Left forelimb (tissue), 1 donor: ENCODE data around the gene MLPH.

Experiments
- DNase-seq: peaks from one replicate; pipeline ENCODE4 v3.0.0-alpha.2; 2018; ENCODE audit warnings: low spot score

Gene MLPH

DNA sequence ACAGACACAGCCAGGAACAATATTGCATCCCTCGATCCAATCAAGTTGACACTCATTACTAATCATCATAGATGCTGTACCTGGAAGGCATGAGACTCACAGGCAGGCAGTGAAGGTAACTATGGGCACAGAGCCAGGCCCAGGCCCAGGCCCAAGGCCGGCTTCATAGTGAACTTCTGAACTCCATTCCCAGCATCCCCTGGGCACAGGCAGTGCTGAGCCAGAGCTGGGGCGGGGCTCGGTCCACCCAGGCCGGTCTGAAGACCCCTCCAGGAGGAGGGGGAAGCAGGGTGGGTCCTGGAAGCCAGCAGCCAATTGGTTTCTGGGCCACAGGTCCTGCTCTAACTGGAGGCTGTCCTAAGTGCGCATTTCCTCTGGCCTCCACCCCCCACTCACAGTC, 37.6 kb downstream of the MLPH start:
- DNase-seq = no peak

DNA sequence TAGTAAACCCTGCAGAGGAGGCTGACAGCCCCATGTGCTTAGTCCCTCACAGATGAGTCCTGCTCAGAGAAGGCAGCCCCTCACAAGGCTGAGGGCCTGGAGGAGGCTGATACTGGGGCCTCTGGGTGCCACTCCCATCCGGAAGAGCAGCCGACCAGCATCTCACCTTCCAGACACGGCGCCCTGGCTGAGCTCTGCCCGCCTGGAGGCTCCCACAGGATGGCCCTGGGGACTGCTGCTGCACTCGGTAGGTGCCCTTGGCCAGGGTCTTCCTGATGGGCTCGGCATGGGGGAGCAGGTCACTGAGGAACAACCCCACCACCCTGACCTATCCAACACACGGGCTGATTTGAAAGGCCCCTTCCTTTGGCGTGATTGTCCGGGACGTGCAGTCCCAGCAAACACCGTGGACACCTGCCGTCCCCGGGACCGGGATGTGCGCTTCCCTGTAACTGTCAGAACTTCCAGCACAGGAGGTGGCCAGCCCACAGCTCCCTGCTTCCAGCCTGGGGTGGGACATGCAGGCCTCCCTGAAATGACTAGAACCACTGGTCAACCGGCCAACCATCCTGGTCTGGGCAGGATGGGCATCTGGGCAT, 38.6 kb downstream of the MLPH start:
- DNase-seq = no peak

DNA sequence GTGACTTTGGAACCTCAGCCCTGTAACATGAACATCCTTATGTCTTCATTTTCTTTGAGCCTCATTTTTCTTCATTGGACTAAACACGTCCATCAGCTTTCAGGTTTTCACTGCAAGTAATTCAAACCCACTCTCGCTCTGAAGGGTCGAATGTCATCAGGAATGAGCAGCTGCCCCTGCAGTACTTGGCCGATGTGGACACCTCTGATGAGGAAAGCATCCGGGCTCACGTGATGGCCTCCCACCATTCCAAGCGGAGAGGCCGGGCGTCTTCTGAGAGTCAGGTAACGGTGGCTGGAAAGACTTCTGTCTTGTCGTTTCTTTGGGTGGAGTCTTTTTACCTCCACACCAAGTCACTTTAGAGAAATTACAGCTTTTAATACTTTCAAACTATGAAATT, 40.2 kb downstream of the MLPH start:
- DNase-seq = no peak

DNA sequence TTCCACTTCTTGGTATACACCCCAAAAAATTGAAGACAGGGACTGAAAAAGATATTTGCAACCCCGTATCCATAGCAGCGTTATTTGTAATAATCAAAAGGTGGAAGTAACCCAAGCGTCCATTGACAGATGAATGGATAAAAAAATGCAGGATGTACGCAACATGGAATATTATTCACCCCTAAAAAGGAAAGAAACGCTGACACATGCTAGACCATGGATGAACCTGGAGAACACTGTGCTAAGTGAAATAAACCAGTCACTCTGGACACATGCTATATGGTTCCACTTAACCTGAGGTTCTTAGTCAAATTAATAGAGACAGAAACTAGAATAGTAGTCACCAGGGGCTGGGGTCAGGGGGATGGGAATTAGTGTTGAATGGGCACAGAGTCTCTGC, 40.7 kb downstream of the MLPH start:
- no peak for DNase-seq

DNA sequence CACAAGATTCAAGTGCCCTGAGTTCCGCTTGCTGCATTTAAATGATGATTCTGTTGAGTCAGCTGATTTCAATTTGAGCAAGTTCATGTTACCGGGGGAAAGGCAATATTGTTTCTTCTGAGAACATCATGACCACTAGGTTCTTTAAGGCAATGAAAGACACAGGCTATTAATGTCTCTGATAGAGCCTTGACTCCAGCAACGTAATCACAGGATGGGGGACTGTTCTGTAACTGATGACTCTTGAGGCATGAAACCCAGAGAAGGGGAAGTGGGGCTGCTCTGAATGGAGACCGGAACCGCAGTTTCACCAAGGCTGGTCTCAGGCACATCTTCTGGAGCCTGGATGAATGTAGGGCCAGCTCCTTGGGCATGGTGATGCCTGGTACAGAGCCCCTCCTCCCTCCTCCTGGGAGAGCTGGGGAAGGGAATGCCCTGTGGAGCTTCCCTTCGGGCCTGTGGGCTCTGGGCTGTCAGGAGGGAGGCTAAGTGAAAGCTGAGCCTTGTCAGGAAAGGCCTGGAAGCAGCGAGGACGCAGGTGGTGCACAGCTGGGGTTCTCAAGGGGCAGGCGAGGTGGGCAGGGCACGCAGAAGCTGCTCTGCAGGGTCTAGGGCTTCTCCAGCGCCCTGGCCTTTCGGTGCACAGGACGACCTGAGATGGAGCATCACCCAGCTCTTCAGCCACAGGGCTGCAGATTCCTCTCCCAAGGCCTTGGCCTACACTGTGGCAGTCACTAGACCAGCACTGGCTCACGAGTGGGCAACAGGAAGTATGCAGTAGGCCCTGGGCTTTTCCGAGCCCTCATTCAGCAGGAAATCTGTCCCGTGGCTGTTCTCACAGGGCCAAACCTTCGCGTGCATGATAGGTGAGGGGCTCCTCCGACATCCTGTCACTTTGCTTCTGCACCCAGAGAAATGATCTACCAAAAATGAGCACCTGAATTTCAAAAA, 42.7 kb downstream of the MLPH start:
- no peak for DNase-seq

DNA sequence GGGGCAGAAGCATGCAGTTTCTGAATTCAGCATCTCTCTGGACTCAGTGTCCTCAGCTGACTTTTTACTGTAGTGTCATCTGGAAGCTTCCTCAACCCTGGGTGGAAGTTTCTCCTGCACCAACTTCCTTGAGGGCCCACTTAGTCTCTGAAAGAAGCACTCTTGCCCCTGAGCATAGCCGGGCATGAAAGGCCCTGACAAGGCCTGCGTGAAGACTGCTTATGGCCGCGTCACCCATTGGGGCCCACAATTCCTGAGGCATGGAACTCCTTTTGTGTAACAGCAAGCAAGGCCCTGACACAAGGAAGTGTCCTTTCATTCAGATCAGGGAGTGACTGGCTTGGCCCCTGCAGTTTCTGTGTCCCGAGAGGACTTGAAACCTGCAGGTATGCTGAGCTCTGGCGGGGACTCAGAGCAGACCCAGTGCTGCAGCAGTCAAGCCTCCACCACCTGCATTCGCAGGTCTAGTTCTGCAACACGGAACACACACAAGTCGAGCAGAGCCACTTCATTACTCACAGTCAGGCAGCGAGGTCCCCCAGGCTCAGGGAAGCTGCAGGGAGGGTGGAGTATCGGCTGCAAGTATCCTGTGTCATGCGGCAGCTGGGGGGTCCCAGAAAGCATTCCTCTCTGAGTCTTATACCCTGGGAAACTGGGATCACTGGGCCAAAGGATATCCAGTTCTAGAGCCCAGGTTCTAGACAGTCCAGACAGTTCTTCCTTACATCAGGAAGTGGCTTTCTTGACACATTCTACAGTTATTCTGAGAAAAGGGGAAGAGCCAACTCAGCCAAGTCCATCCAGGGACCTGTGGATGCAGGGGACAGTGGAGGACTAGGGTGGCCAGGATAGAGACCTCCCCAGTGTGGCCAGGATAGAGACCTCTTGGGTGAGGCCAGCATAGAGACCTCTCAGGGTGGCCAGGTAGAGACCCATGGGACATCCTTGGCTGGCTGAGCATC, 43.7 kb downstream of the MLPH start:
- DNase-seq = no peak

DNA sequence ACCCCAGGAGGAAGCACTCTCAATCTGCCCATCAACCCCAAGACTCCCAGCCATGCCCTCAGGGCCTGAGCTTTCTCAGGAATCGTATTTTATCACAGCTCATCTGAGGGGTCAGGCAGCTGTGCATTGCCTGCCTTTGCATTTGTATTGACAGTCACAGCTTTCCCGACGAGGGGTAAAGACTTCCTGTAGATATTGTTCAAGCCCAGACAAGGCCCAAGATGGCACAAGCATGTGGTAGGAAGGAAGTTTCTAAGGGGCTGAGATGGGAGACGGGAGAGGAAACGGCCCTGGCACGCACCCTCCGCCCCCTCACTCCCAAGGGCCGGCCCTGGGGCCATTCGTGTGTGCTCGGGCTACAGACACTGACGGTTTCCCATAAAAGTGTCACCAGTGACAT, 45.1 kb downstream of the MLPH start:
- DNase-seq = no peak

DNA sequence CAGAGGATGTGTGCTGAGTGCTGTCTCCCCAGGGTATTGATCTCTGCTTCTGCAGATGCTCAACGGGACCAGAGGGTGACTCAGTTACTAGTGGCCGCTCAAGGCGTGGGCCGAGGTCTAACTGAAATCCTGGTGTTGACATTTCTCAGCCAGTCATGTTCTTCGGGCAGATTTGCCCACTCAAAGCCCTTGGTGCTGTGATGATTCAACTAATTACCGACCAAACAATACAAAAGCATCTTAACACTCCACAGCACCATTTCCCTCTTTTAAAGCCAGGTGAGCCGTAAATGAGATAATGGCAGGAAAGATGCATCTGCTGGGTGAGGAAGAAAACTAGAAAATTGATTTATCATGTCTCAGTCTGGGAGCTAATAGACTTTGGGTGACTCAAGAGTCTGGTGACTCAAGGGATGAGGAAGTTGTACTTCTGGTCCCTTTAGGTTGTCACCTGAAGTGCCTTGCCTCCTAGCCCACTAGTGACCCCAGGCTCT, 46.7 kb downstream of the MLPH start:
- no peak for DNase-seq

DNA sequence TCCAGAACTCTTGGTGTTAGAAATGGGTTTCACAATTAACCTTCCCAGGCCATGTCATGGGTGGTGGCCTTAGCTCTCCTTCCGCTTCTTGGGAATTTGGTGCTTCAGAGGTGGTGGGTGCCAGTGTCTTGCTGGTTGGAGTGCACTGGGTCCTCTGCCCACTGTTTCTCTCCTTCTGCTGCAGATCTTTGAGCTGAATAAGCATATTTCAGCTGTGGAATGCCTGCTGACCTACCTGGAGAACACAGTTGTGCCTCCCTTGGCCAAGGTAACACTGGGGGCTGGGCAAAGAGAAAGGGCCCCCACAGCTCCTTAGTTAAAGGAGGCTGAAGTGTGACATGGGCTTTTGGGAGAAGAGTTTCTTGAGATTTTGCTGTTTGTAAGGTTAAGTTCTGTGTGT, 47.3 kb downstream of the MLPH start:
- DNase-seq = no peak

DNA sequence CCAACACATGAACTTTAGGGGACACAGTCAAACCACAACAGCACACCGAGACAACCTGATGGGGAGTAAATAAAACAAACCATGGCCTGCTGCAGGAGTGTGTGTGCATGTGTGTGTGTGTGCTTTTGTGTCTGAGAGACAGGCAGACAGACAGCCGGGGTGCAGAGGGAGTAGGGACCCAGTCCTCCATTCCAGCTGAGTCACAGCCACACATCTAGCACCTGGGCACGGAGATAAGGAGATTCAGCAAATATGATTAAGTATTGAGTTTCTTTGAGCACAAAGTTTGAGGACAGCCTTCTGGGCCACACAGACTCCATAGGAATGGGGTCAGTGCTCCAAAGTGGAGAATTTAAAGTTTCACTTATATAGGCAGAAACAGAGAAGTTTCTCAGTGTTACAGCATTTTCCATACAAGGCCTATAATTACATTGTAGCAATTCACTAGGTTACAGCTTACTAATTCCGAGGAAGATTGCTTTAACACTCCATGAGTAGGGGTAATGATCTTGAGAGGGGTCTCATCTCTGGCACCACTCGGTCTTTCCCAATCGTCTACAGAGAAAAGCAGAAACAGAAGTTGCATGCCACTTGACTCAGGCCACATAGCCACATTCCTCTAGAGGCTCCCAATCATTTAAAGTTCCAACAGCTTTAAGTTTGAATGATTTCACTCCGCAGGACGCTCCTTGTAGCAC, 48.5 kb downstream of the MLPH start:
- DNase-seq = no peak

DNA sequence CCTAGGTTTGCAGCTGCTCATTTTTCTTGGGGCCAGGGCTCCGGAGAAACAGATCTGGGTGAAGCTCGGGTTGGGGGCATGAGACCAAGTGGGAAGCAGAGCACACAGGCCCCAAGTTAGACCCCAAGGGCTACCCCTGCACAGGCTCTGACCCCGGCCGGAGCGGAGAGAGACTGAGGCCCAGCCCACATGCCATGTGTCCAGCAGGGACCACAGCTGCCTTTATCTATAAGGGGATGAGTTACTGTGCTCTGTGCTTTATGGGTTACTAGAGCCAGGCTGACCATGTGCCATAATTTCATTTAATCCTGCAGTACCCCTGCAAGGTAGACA, 49.0 kb downstream of the MLPH start:
- no peak for DNase-seq

DNA sequence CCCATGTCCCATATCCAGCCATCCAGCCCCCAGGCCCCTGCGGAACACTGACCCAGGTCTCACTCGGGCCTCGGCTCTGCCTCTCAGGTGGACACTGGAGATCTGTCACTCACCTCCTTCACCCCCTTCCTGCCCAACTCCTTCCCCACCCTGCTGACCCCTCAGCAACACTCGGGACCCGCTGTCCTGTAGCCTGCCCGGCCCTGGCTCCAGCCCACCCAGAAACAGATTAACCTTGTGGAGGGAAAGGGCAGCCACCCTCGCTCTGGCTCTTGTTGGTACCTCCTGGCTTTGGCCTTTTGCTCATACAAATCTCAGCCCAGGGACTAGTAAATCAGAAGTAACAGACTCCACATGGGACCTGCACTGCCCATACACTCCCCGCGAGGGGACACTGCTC, 49.6 kb downstream of the MLPH start:
- DNase-seq = no peak

DNA sequence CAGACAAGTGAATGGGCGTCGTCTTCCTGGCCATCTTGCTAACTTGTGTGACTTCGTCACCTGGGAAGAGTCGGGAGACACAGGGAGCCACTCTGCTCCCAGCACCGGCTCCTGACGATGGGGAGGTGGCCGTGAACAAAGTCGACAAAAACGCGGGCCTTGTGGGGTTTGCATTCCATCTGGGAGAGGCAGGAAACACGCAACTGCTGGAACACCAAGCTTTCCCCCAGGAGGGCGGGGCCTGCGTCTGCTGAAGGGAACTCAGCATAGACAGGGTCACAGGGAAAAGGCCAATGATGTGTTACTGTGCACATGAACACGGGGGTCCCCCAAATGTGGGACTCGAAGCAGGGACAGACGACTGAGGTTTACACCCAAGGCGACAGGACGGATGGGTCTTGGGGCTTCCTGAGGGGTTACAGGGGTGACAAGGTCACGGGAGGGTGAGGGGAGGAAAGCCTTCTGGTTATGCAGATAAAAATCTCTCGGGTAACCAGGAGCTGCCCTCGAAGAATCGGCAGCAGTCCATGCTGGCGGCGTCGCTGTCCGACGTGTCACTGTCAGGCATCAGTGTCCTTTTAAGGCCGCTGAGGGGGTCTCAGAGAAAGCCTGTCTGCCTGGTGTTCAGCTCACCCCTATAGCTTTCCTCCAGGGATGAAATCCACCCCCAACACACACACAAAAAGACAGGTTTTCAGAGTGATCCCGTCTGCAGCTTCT, 51.1 kb downstream of the MLPH start:
- no peak for DNase-seq

DNA sequence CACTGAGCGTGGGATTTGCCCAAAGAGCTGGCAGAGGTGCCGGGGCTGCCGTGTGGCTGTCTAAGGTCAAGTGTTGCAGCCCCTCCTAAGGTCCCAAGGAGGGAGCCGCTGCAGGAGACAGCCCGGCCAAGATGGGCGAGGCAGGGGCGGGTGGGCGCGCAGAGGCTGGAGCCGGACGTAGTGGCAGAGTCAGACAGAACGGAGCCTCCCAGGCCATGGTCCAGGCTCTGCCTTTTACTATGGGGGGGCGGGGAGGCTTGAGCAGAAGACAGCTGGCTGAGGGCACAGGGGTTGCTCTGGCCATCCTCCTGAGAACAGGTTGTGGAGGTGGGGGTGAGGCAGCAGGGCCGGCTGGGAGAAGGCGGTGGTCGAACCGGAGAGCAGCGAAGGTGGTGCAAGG, 51.9 kb downstream of the MLPH start:
- no peak for DNase-seq

DNA sequence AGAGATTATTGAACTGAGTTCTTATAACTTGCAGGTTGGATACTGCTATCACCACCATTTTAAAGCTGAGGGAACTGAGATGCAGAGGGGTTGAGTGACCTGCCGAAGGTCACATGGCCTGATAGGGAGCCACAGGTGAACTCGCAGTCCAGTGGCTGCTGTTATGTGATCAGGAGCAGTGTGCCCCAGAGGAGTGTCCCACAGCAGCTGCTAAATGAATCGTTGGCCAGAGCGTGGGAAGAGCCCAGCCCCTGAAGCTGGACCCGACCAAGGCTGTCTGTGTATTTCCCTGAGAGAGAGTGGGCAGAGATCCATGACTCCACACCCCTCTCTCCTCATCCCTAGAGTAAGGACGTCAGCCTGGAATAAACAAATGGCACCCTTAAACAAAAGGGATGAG, 52.6 kb downstream of the MLPH start:
- DNase-seq = no peak

DNA sequence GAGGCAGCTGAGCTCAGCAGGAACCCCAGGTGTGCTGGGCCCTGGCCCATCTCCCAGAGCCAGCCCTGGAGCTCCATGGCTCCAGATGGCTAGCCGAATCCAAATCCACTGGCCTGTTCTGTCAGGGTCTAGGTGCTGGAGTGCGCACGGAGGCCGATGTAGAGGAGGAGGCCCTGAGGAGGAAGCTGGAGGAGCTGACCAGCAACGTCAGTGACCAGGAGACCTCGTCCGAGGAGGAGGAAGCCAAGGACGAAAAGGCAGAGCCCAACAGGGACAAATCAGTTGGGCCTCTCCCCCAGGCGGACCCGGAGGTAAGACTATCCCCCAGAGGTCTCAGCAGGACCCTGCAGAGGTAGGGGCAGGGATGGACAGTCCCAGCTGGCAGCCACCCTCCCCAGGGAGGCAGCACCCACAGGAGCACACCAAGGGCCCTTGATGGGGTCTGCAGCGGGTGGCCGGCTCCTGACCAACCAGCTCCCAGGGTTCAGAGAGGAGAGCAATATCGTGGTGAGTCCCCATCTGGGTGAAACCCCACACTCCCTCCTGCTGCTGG, 53.2 kb downstream of the MLPH start:
- DNase-seq = no peak

DNA sequence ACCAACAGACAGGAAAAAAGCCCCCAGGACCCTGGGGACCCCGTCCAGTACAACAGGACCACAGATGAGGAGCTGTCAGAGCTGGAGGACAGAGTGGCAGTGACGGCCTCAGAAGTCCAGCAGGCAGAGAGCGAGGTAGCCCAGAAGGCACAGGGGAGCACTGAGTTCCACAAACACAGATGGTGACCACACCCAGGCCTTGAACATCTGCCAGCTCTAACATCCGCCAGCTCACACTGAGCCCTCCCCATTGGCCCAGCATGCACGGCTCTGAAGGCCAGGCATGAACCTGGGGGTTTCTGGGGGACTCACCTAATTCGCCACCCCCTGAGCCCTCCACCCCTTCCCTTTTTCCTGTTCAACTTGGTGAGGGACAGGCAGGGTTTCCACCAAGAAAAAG, 53.8 kb downstream of the MLPH start:
- peak; percentile 79 for DNase-seq

DNA sequence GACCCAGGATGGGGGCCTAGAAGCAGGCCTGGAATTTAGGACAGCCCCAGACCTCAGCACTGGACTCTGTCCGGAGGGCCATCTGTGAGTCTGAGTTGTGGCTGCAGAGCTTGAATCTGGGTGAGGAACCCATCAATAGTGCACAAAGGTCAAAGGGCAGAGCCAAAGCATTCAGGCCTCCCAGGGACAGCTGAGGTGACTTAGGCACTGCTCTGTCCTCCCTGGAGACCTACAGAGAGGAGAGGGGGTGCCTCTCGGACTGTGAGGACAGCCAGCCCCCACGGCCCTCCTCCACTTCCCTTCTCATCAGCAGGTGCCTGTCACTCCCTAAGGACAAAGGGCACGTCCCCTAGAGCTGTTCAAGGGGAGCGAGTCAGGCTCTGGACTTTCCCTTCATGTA, 54.2 kb downstream of the MLPH start:
- no peak for DNase-seq

DNA sequence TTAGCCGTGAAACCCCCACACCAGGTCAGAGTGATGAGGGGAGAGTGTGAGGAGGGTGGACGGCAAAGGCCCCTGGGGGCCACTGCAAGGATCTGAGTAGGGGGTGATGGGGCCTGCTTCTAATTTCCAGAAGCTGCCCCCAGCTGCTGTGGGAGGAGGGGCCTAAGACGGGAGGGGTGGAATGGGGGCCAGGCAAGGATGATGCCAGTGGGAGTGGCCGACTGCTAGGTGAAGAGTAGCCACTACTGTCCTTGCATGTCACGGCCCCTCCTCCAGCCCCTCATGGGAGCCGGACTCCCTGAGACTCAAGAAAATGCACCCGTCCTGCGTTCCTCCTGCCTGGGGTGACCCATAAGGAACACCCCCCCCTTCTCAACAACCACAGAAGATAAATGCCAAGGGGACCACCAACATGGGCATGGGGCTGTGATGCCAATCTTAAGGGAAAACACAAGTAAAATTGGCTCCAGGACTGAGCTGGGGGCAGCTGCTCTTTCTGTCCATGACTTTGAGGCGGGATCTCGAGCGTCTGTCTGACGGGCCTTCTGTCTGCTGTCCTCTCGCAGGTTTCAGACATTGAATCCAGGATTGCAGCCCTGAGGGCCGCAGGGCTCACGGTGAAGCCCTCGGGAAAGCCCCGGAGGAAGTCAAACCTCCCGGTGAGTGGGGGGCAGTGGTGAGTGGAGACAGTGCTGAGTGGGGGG, 55.1 kb downstream of the MLPH start:
- DNase-seq = no peak
